HepG2 (cell line): Measurements from ENCODE around the gene LENEP. TPM values are rescaled to one million over a fixed set of nuclear protein-coding genes. Genes with fewer than 3 reads are reported as not detected.
A peak's percentile ranks its signal among the peaks of the same experiment; 100 is the strongest.

Source experiments
- ZBTB7B ChIP-seq: sonication (generic); formaldehyde crosslinking; IDR thresholded peaks from 2 replicates; pipeline ENCODE4 v1.4.0; 2020; ENCODE audit warnings: missing genetic modification reagents
- ZNF317 ChIP-seq: sonication (generic); formaldehyde crosslinking; IDR thresholded peaks from 2 replicates; pipeline ENCODE4 v1.5.0; 2020; ENCODE audit warnings: mild to moderate bottlenecking, missing genetic modification reagents
- polyA plus RNA-seq, 8 experiments: library from polyadenylated mRNA; depleted of rRNA in 3 of 8; stranded (reverse) in 7 of 8; unstranded in 1 of 8; fragments of >200 nt; fragmentation: Illumina TruSeq in 4 of 8; extraction: Trizol in 4 of 8; gene quantifications; 2 replicates each; pipeline versions ENCODE4 v1.2.1 to v1.2.3, GENCODE V29; 2011 to 2016; ENCODE audit warnings: low read depth in 4 of 8, missing spikeins in 1 of 8, mixed read lengths in 1 of 8; ENCODE audit not compliant: insufficient read depth in 1 of 8
- total RNA-seq, 5 experiments: library from RNA; depleted of rRNA; stranded (reverse); fragments of >200 nt; fragmentation: Illumina TruSeq; extraction: Trizol; gene quantifications; 2 replicates each; pipeline ENCODE4 v1.2.3, GENCODE V29; 2016; ENCODE audit warnings: low read depth in 1 of 5
- TF ChIP-seq, protein P1 (sequence below): sonication (generic); formaldehyde crosslinking; IDR thresholded peaks from 2 replicates; pipeline ENCODE4 v1.5.0; 2020; ENCODE audit warnings: mild to moderate bottlenecking, missing genetic modification reagents, borderline replicate concordance
- TF ChIP-seq, protein P2 (sequence below): sonication (generic); formaldehyde crosslinking; IDR thresholded peaks from 2 replicates; pipeline ENCODE4 v1.9.0; 2022; ENCODE audit warnings: missing genetic modification reagents, mild to moderate bottlenecking, borderline replicate concordance
- TF ChIP-seq, protein P3 (sequence below): sonication (generic); IDR thresholded peaks from 2 replicates; pipeline ENCODE4 v1.6.1; 2016; ENCODE audit warnings: low read depth, borderline replicate concordance
- TF ChIP-seq, protein P4 (sequence below): fragments of 450-650 bp; IDR thresholded peaks from 2 replicates; pipeline ENCODE4 v1.6.1; 2016
- TF ChIP-seq, protein P5 (sequence below): sonication (generic); formaldehyde crosslinking; IDR thresholded peaks from 2 replicates; pipeline ENCODE4 v1.5.1; 2020; ENCODE audit warnings: mild to moderate bottlenecking, missing genetic modification reagents, moderate library complexity

Gene LENEP
- total and polyA plus RNA-seq, 2 of the 13 experiments (the other 11 are each of a cell fraction or from before 2014, with no cell fraction given) = 0.29 TPM; not detected in 1

DNA sequence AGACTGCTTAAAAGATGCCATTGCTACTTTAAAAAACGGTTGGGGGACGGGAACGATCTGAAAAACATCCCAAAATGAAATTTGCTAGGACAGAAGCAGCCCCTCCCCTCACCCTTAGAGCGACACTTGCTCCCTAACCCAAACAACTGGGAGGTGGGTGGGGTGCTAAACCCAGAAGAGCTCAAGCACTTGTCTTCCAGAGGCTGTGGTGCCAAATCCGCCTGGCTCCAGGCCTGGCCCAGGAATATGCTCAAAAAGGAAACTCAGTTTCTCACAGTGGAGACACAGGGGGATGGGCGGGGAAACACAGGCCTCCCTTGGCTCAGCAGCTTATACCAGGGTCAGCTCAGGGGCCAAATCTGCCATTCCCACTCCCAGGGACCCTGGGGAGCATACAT, 36.8 kb upstream of the LENEP start (continued):
- TF ChIP-seq, protein P1, sequence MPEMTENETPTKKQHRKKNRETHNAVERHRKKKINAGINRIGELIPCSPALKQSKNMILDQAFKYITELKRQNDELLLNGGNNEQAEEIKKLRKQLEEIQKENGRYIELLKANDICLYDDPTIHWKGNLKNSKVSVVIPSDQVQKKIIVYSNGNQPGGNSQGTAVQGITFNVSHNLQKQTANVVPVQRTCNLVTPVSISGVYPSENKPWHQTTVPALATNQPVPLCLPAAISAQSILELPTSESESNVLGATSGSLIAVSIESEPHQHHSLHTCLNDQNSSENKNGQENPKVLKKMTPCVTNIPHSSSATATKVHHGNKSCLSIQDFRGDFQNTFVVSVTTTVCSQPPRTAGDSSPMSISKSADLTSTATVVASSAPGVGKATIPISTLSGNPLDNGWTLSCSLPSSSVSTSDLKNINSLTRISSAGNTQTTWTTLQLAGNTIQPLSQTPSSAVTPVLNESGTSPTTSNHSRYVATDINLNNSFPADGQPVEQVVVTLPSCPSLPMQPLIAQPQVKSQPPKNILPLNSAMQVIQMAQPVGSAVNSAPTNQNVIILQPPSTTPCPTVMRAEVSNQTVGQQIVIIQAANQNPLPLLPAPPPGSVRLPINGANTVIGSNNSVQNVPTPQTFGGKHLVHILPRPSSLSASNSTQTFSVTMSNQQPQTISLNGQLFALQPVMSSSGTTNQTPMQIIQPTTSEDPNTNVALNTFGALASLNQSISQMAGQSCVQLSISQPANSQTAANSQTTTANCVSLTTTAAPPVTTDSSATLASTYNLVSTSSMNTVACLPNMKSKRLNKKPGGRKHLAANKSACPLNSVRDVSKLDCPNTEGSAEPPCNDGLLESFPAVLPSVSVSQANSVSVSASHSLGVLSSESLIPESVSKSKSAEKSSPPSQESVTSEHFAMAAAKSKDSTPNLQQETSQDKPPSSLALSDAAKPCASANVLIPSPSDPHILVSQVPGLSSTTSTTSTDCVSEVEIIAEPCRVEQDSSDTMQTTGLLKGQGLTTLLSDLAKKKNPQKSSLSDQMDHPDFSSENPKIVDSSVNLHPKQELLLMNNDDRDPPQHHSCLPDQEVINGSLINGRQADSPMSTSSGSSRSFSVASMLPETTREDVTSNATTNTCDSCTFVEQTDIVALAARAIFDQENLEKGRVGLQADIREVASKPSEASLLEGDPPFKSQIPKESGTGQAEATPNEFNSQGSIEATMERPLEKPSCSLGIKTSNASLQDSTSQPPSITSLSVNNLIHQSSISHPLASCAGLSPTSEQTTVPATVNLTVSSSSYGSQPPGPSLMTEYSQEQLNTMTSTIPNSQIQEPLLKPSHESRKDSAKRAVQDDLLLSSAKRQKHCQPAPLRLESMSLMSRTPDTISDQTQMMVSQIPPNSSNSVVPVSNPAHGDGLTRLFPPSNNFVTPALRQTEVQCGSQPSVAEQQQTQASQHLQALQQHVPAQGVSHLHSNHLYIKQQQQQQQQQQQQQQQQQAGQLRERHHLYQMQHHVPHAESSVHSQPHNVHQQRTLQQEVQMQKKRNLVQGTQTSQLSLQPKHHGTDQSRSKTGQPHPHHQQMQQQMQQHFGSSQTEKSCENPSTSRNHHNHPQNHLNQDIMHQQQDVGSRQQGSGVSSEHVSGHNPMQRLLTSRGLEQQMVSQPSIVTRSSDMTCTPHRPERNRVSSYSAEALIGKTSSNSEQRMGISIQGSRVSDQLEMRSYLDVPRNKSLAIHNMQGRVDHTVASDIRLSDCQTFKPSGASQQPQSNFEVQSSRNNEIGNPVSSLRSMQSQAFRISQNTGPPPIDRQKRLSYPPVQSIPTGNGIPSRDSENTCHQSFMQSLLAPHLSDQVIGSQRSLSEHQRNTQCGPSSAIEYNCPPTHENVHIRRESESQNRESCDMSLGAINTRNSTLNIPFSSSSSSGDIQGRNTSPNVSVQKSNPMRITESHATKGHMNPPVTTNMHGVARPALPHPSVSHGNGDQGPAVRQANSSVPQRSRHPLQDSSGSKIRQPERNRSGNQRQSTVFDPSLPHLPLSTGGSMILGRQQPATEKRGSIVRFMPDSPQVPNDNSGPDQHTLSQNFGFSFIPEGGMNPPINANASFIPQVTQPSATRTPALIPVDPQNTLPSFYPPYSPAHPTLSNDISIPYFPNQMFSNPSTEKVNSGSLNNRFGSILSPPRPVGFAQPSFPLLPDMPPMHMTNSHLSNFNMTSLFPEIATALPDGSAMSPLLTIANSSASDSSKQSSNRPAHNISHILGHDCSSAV (CRISPR knock-in tag) = no peak
- TF ChIP-seq, protein P2, sequence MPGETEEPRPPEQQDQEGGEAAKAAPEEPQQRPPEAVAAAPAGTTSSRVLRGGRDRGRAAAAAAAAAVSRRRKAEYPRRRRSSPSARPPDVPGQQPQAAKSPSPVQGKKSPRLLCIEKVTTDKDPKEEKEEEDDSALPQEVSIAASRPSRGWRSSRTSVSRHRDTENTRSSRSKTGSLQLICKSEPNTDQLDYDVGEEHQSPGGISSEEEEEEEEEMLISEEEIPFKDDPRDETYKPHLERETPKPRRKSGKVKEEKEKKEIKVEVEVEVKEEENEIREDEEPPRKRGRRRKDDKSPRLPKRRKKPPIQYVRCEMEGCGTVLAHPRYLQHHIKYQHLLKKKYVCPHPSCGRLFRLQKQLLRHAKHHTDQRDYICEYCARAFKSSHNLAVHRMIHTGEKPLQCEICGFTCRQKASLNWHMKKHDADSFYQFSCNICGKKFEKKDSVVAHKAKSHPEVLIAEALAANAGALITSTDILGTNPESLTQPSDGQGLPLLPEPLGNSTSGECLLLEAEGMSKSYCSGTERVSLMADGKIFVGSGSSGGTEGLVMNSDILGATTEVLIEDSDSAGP (CRISPR knock-in tag) = peak; percentile 44; the same call in 1 of the 2 replicates
- TF ChIP-seq ZNF317 (no peak), ZBTB7B (CRISPR knock-in tag) (no peak)
- TF ChIP-seq, protein P3, sequence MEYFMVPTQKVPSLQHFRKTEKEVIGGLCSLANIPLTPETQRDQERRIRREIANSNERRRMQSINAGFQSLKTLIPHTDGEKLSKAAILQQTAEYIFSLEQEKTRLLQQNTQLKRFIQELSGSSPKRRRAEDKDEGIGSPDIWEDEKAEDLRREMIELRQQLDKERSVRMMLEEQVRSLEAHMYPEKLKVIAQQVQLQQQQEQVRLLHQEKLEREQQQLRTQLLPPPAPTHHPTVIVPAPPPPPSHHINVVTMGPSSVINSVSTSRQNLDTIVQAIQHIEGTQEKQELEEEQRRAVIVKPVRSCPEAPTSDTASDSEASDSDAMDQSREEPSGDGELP = 0 out of 2 replicates have a peak, but pooled peaks have one; percentile 5
- TF ChIP-seq, protein P4, sequence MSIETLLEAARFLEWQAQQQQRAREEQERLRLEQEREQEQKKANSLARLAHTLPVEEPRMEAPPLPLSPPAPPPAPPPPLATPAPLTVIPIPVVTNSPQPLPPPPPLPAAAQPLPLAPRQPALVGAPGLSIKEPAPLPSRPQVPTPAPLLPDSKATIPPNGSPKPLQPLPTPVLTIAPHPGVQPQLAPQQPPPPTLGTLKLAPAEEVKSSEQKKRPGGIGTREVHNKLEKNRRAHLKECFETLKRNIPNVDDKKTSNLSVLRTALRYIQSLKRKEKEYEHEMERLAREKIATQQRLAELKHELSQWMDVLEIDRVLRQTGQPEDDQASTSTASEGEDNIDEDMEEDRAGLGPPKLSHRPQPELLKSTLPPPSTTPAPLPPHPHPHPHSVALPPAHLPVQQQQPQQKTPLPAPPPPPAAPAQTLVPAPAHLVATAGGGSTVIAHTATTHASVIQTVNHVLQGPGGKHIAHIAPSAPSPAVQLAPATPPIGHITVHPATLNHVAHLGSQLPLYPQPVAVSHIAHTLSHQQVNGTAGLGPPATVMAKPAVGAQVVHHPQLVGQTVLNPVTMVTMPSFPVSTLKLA = no peak
- TF ChIP-seq, protein P5, sequence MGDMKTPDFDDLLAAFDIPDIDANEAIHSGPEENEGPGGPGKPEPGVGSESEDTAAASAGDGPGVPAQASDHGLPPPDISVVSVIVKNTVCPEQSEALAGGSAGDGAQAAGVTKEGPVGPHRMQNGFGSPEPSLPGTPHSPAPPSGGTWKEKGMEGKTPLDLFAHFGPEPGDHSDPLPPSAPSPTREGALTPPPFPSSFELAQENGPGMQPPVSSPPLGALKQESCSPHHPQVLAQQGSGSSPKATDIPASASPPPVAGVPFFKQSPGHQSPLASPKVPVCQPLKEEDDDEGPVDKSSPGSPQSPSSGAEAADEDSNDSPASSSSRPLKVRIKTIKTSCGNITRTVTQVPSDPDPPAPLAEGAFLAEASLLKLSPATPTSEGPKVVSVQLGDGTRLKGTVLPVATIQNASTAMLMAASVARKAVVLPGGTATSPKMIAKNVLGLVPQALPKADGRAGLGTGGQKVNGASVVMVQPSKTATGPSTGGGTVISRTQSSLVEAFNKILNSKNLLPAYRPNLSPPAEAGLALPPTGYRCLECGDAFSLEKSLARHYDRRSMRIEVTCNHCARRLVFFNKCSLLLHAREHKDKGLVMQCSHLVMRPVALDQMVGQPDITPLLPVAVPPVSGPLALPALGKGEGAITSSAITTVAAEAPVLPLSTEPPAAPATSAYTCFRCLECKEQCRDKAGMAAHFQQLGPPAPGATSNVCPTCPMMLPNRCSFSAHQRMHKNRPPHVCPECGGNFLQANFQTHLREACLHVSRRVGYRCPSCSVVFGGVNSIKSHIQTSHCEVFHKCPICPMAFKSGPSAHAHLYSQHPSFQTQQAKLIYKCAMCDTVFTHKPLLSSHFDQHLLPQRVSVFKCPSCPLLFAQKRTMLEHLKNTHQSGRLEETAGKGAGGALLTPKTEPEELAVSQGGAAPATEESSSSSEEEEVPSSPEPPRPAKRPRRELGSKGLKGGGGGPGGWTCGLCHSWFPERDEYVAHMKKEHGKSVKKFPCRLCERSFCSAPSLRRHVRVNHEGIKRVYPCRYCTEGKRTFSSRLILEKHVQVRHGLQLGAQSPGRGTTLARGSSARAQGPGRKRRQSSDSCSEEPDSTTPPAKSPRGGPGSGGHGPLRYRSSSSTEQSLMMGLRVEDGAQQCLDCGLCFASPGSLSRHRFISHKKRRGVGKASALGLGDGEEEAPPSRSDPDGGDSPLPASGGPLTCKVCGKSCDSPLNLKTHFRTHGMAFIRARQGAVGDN (CRISPR knock-in tag) = peak; percentile 5; the same call in 1 of the 2 replicates
- TF ChIP-seq, all 625 proteins: peak for 6
